ENCODE results near the gene SLC26A4. TPM values are rescaled to one million over a fixed set of nuclear protein-coding genes. Genes with fewer than 3 reads are reported as not detected.

Gene SLC26A4
- total RNA-seq, 4 donors from 2014 or later, result 0.17 to 0.44 (median 0.29) TPM; not detected in 1

DNA sequence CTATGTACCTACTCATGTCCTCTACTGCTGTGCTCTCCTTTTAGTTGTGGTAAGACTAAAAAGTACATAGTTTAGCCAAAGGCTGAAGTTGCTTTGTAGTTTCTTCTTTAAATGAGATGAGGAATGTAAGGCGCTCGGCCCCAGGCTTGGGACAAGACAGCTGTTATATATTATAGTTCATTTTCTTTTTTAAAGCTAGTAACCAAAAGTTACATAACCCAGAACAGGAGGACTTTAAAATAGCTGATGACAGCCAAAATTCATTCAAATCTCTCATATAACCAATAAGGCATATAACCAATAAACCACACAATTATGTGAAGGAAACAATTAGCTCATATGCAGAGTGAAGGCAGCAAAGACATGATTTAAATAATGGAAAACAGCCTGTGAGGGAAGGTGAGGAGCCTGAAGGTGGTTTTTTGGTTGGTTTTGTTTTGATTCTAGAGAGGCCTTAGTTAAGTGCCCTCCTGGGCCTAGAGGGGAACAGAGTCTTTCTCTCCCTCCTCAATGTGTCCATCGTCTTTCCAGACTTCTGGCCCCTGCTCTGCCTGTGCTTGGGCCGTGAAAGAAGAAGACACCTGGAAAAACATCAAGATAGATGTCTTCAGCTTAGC lies 35.8 kb downstream of the SLC26A4 start:
- 74 to 79% methylated on average over 4 of the region's 4 CpGs for WGBS, 2 donors
- TF ChIP-seq POLR2A (IDR thresholded peaks at IDR 0.05), result no peak
- TF ChIP-seq, protein P1, sequence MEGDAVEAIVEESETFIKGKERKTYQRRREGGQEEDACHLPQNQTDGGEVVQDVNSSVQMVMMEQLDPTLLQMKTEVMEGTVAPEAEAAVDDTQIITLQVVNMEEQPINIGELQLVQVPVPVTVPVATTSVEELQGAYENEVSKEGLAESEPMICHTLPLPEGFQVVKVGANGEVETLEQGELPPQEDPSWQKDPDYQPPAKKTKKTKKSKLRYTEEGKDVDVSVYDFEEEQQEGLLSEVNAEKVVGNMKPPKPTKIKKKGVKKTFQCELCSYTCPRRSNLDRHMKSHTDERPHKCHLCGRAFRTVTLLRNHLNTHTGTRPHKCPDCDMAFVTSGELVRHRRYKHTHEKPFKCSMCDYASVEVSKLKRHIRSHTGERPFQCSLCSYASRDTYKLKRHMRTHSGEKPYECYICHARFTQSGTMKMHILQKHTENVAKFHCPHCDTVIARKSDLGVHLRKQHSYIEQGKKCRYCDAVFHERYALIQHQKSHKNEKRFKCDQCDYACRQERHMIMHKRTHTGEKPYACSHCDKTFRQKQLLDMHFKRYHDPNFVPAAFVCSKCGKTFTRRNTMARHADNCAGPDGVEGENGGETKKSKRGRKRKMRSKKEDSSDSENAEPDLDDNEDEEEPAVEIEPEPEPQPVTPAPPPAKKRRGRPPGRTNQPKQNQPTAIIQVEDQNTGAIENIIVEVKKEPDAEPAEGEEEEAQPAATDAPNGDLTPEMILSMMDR (IDR thresholded peaks at IDR 0.05), result no peak
- no peak for DNase-seq (ENCODE audit: low spot score in 2 of 2)
- no peak overlapping the region for H3K4me3 ChIP-seq (ENCODE audit: low read depth, poor library complexity, severe bottlenecking)
- intact Hi-C loops (cut with DNase I; ENCODE audit: low total_unique reads), result no loop called here

DNA sequence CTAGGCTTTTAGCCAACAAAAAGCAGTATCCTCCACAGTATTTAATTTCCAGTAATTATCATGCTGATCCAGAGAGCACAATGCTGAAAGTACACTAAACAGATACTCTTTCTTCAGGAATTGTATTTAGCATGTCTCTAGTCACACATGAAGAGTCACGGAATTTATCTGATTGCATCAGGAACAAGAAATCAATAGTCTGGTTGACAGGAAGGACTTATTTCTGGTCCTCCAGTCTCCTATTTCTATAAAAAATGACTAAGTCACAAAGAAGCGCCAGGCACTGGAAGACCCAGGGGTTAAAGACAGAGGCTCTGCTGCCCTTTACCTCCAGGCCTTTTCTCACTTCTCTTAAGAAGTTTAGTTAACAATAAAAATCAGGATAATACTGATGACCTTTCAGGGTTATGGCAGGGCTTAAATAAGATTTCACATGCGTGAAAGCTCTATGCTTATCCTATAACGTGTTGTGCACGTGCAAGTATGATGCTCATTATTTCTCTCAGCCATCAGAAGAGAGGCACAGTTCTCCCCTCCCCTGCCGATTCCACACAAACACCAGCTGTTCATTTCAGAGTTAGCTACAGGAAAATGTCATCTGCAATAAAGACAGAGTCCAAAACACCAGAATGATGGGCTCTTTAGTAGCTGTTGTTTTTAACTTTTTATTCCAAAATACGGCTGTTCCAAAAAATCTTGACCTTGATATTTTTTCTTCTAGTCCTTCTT lies 36.9 kb downstream of the SLC26A4 start:
- 70 to 82% methylated on average over 7 of the region's 7 CpGs for WGBS, 2 donors
- TF ChIP-seq, protein P1 (IDR thresholded peaks at IDR 0.05), result no peak
- no peak for TF ChIP-seq POLR2A (IDR thresholded peaks at IDR 0.05)
- no peak for DNase-seq (ENCODE audit: low spot score in 2 of 2)
- H3K4me3 ChIP-seq (ENCODE audit: low read depth, poor library complexity, severe bottlenecking), result no peak overlapping the region
- intact Hi-C loops (cut with DNase I; ENCODE audit: low total_unique reads), result no loop called here

DNA sequence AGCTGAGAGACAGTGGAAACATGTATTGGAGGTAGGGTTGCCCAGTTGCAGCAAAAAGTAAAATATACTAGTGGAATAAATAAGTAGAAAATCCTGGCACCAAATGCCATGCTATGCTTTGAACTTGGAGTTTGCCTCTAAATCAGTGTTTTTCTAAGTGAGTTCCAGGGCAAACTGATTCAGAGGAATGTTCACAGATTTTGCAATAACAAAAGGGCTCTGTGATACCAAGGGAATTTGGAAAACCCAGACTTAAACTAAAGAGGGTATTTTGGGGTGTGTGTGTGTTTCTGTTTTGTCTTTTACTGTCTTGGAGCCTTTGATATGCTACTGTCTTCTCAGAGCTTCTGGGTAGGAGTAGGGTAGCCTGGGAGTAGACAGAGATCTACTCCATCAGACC lies 39.9 kb downstream of the SLC26A4 start:
- TF ChIP-seq POLR2A (IDR thresholded peaks at IDR 0.05), result no peak
- TF ChIP-seq, protein P1 (IDR thresholded peaks at IDR 0.05), result no peak
- no peak overlapping the region for H3K4me3 ChIP-seq (ENCODE audit: low read depth, poor library complexity, severe bottlenecking)
- intact Hi-C loops (cut with DNase I; ENCODE audit: low total_unique reads), result no loop called here
- no peak for DNase-seq (ENCODE audit: low spot score in 2 of 2)

DNA sequence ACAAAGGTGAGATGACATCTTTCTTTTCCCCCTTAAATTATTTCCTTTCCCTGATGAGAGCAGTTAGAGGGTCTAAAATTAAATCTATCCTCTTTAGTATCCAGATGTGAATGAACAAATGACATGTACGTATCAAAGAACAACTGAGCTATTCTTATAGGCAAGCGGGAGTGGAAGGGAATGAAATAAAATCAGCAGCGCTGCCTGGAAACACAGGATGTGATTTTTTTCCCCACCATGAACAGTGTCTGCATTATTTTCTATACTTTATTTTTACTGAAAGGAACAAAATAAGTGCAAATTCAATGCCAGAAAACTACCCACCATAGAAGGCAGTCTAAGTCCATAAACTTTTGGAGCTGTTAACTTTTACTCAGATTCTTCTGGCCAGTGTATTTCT lies 40.6 kb downstream of the SLC26A4 start:
- 67 to 77% methylated on average over 3 of the region's 3 CpGs for WGBS, 2 donors
- no peak for DNase-seq (ENCODE audit: low spot score in 2 of 2)
- intact Hi-C loops (cut with DNase I; ENCODE audit: low total_unique reads), result no loop called here
- TF ChIP-seq POLR2A (IDR thresholded peaks at IDR 0.05), result no peak
- TF ChIP-seq, protein P1 (IDR thresholded peaks at IDR 0.05), result no peak
- no peak overlapping the region for H3K4me3 ChIP-seq (ENCODE audit: low read depth, poor library complexity, severe bottlenecking)

DNA sequence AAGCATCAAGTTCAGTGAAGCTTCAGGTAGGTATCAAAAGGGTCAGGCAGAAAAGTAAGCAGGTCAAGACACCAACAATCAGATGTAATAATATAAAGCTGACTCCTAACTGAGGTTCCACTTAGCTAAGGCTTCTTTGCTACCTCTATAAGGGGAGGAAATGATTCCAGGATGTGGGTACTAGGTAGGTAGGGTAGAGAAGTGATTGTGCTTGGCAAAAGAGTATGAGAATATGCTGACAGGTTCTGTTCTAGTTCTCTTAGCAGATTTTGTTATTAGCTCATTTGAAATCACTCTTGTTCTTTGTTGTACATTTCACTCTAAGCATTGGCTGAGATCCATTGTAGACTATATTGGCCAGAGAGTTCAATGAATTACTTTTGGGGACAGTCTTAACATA lies 42.6 kb downstream of the SLC26A4 start:
- intact Hi-C loops (cut with DNase I; ENCODE audit: low total_unique reads), result no loop called here
- H3K4me3 ChIP-seq (ENCODE audit: low read depth, poor library complexity, severe bottlenecking), result no peak overlapping the region
- TF ChIP-seq POLR2A (IDR thresholded peaks at IDR 0.05), result no peak
- TF ChIP-seq, protein P1 (IDR thresholded peaks at IDR 0.05), result no peak

More for the DNA sequence above, 42.6 kb downstream of the SLC26A4 start:
- DNase-seq (ENCODE audit: low spot score in 2 of 2), result no peak
